Measurements from ENCODE around the gene DKK3. TPM values are rescaled to one million over a fixed set of nuclear protein-coding genes. Genes with fewer than 3 reads are reported as not detected.
A peak's percentile ranks its signal among the peaks of the same experiment; 100 is the strongest.
"Not testable (repeated sequence)": the region's sequence is repeated elsewhere in the genome, so short reads cannot be mapped to it uniquely, and the experiment has no call there.

DKK3 gene
- total RNA-seq (2014; rRNA removed), result 263 and 273 TPM in 2 replicates
- polyA plus RNA-seq (2012), result 463 TPM

GRCh38 chr11:12007769-12008737 is at the start of gene DKK3:
Gene DKK3 (minus strand): TSS chr11:12008626. CDS start chr11:12008582, 44 bp downstream.
- DNase-seq (ENCODE audit: low read depth), result no peak

GRCh38 chr11:12057299-12057980 is 49.0 kb upstream of the DKK3 start:
- DNase-seq (ENCODE audit: low read depth), result no peak

- no peak for DNase-seq (ENCODE audit: low read depth)
Measured at GRCh38 chr11:12056119-12056518, 47.7 kb upstream of the DKK3 start.

- DNase-seq (ENCODE audit: low read depth), result peak; percentile 51
Measured at GRCh38 chr11:12053606-12054361, 45.4 kb upstream of the DKK3 start.

GRCh38 chr11:12052676-12053605 is 44.5 kb upstream of the DKK3 start:
- no peak for DNase-seq (ENCODE audit: low read depth)

- no peak for DNase-seq (ENCODE audit: low read depth)
Measured at GRCh38 chr11:12051287-12051662, 42.8 kb upstream of the DKK3 start.

GRCh38 chr11:12050470-12051286 is 42.3 kb upstream of the DKK3 start:
- DNase-seq (ENCODE audit: low read depth), result no peak

GRCh38 chr11:12048936-12049790 is 40.7 kb upstream of the DKK3 start:
- no peak for DNase-seq (ENCODE audit: low read depth)

- no peak for DNase-seq (ENCODE audit: low read depth)
Measured at GRCh38 chr11:12046636-12047236, 38.3 kb upstream of the DKK3 start.

GRCh38 chr11:12045914-12046635 is 37.6 kb upstream of the DKK3 start:
- no peak for DNase-seq (ENCODE audit: low read depth)

GRCh38 chr11:12044799-12045198 is 36.4 kb upstream of the DKK3 start:
- no peak for DNase-seq (ENCODE audit: low read depth)

- peak; percentile 94 for DNase-seq (ENCODE audit: low read depth)
Measured at GRCh38 chr11:12043959-12044791, 35.7 kb upstream of the DKK3 start.

GRCh38 chr11:12043221-12043620 is 34.8 kb upstream of the DKK3 start:
- no peak for DNase-seq (ENCODE audit: low read depth)

- peak; percentile 98 for DNase-seq (ENCODE audit: low read depth)
Measured at GRCh38 chr11:12042215-12042676, 33.8 kb upstream of the DKK3 start.

GRCh38 chr11:12040719-12041118 is 32.3 kb upstream of the DKK3 start:
- not testable (repeated sequence) for DNase-seq (ENCODE audit: low read depth)

- no peak for DNase-seq (ENCODE audit: low read depth)
Measured at GRCh38 chr11:12032968-12033367, 24.5 kb upstream of the DKK3 start.
